Measurements from ENCODE around the gene ROR2.

The ROR2 gene

DNA sequence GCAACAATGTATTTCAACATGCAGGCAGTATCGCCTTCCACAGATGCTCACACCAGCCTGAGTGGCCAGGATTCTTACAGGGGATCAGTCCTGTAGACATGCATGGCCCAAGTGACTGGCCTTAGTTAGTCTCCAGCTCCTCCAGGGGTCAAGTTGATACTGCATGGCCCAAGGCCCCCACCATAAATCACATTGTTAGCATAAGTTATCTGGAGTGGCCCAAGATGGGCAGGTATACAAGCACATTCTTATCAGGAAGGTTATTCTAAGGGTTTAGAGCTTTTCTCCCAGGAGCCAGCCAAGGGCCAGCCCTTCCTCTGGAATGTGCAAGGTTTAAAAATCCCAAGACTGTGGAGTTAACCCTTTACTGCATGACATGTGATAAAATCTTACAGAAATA lies 295.5 kb downstream of the ROR2 start:
- no peak for DNase-seq (ENCODE audit: extremely low read depth, low read depth)
- TF ChIP-seq, protein P1, sequence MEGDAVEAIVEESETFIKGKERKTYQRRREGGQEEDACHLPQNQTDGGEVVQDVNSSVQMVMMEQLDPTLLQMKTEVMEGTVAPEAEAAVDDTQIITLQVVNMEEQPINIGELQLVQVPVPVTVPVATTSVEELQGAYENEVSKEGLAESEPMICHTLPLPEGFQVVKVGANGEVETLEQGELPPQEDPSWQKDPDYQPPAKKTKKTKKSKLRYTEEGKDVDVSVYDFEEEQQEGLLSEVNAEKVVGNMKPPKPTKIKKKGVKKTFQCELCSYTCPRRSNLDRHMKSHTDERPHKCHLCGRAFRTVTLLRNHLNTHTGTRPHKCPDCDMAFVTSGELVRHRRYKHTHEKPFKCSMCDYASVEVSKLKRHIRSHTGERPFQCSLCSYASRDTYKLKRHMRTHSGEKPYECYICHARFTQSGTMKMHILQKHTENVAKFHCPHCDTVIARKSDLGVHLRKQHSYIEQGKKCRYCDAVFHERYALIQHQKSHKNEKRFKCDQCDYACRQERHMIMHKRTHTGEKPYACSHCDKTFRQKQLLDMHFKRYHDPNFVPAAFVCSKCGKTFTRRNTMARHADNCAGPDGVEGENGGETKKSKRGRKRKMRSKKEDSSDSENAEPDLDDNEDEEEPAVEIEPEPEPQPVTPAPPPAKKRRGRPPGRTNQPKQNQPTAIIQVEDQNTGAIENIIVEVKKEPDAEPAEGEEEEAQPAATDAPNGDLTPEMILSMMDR (IDR thresholded peaks at IDR 0.05; ENCODE audit: low read depth, low read length), result no peak

DNA sequence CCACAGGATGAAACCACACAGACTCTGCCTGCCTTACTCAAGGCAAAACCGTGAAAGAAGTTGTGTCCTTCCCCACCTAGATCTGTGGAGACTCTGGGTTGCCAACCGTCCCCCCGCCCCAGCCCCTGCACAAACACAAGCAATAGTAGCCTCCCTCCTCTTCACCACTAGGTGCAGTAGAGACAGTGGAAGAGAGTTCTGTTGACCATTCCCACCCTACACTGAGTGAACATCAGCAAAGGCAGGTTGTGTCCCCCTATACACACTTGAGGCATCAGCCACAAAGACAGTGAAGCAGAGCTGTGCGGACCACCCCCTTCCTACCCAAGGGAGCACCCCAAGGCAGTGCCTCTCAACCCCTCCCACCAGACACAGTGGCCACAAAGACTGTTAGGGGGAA lies 302.7 kb downstream of the ROR2 start:
- DNase-seq (ENCODE audit: extremely low read depth, low read depth), result no peak
- TF ChIP-seq, protein P1 (IDR thresholded peaks at IDR 0.05; ENCODE audit: low read depth, low read length), result no peak

DNA sequence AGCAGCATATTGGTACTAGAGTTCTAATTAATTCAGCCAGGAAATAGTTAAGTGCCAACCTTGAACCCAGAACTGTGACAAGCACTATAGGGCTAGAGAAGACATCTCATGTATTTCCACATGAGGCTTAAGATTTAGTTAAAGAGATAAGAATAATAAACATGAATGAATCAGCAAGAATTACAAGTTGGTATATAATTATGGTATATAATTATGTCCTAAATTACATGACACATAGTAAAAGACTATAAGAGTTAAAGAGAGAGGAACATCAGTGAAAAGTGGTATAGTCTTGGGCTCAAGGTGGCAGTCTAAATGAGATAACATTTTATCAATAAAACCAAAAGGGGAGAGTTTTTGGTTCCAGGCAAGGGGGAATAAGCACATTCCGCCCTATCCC lies 303.3 kb downstream of the ROR2 start:
- DNase-seq (ENCODE audit: extremely low read depth, low read depth), result no peak
- TF ChIP-seq, protein P1 (IDR thresholded peaks at IDR 0.05; ENCODE audit: low read depth, low read length), result no peak

DNA sequence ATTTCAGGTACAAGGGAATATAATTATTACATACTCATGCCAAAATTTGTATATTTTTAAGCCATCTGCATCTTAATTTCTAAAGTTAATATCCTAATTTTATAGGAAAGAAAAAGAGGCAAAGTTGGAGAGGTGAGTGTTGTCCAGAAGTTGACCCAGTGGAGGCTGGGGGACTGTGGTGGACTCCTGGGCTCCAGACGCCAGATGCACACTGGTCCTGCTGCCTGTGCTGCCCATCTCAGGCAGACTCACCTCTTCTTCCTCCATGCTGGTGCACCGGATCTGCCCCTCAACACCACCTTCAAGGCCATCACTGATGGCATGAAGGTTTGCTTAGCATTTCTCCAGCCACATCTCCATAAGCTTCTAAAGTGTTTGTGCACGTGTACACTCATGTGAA lies 305.6 kb downstream of the ROR2 start:
- no peak for DNase-seq (ENCODE audit: extremely low read depth, low read depth)
- TF ChIP-seq, protein P1 (IDR thresholded peaks at IDR 0.05; ENCODE audit: low read depth, low read length), result no peak

DNA sequence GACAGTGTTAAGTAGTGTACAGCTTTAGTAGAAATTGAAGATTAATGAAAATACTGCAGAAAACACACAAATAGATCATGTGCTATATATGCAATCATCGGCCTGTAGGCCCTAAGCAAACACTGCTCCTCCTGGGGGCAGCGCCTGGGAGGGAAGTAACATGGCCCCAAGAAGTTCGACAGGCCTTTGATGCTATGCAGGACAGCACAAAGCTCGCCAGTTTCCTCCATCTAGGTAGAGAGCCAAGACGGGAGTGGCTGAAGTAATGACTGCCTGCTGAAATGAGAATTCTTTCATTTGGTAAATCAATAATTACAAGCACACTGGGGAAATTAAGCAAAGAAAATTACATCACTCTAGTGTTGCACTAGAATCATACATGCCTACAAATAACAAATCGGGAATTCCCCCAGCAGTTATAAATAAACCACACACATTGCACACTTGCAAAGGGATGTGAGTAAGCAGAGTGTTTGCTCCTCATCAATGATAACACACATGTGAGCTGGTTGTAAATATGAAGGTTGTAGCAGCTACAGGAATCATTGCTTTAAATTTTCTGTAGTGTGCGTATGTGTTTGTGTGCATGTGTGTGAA lies 306.4 kb downstream of the ROR2 start:
- TF ChIP-seq, protein P1 (IDR thresholded peaks at IDR 0.05; ENCODE audit: low read depth, low read length), result no peak
- no peak for DNase-seq (ENCODE audit: extremely low read depth, low read depth)

DNA sequence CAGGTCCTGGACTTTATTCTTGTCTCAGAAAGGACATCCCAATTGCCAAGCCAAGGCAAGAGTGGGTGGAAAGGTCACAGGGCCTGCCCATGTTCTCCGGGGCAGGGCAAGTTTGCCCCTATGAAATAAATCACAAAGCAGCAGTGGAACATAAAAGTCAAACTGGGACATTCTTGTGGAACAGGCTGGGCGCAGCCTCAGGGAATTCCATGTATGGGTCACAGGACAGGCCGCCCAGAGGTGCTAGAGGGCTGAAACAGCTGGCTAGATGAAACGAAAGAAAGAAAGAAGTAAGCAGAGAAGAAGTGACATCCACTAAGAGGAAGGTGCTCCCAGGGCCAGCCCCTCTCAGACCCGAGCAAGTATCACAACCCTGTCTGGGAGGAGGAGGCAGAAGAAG lies 307.3 kb downstream of the ROR2 start:
- TF ChIP-seq, protein P1 (IDR thresholded peaks at IDR 0.05; ENCODE audit: low read depth, low read length), result no peak
- no peak for DNase-seq (ENCODE audit: extremely low read depth, low read depth)

DNA sequence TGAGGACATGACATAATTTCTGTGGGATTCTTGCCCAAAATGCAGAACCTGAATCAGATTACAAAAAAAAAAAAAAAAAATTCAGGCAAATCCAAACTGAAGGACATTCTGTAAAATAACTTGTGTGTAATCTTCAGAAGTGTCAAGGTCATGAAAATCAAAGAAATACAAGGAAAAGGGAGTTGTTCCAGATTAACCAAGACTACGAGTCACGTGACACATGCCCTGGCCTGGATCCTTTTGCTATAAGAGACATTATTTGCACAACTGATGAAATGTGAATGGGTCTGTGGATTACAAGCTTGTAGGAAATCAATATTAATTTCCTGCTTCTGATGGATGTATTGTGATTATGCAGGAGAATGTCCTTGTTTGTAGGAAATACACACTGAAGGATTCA lies 309.6 kb downstream of the ROR2 start:
- TF ChIP-seq, protein P1 (IDR thresholded peaks at IDR 0.05; ENCODE audit: low read depth, low read length), result no peak
- no peak for DNase-seq (ENCODE audit: extremely low read depth, low read depth)

Data from AG09319 (cell line).